Tibial nerve (tissue), 4 donors: ENCODE results near the gene BICRAL. TPM values are rescaled to one million over a fixed set of nuclear protein-coding genes. Genes with fewer than 3 reads are reported as not detected.

ENCODE experiments used
- DNase-seq, 2 donors: peaks; one replicate each; pipeline ENCODE4 v3.0.0-alpha.2; 2019; ENCODE audit warnings: low spot score in 2 of 2
- H3K27ac ChIP-seq, 4 donors: fragments of 200-600 bp; sonication (generic) in 3 of 4; one replicate each; pipeline ENCODE4 v1.5.1; 2017 to 2019; ENCODE audit warnings: mild to moderate bottlenecking in 1 of 4
- H3K27me3 ChIP-seq, 2 donors: fragments of 200-600 bp; sonication (generic) in 1 of 2; one replicate each; pipeline versions ENCODE4 v1.5.1 to v1.6.0; 2017 to 2019
- H3K36me3 ChIP-seq, 3 donors: fragments of 200-600 bp; sonication (generic); one replicate each; pipeline ENCODE4 v1.5.1; 2018 to 2019
- H3K4me1 ChIP-seq, 4 donors: fragments of 200-600 bp; sonication (generic) in 3 of 4; one replicate each; pipeline ENCODE4 v1.5.1; 2017 to 2019
- H3K4me3 ChIP-seq, 4 donors: fragments of 200-600 bp; sonication (generic) in 3 of 4; one replicate each; pipeline ENCODE4 v1.5.1; 2017 to 2019; ENCODE audit warnings: mild to moderate bottlenecking in 1 of 4, moderate library complexity in 1 of 4
- H3K9me3 ChIP-seq, 4 donors: fragments of 200-600 bp; sonication (generic) in 3 of 4; one replicate each; pipeline ENCODE4 v1.5.1; 2017 to 2019
- EP300 ChIP-seq, 2 donors: sonication (generic); formaldehyde crosslinking; IDR thresholded peaks; one replicate each; pipeline ENCODE4 v1.6.1; 2017; ENCODE audit warnings: antibody characterized with exemption in 2 of 2, mild to moderate bottlenecking in 1 of 2
- POLR2A ChIP-seq, 2 donors: fragments of 450-650 bp; IDR thresholded peaks; one replicate each; pipeline ENCODE4 v1.6.1; 2017; ENCODE audit warnings: antibody characterized with exemption in 2 of 2, mild to moderate bottlenecking in 2 of 2, moderate library complexity in 2 of 2
- WGBS, 2 donors: methylation state at CpG; one replicate each; pipeline ENCODE4 v1.1.5; 2018; 5-methylcytosine and 5-hydroxymethylcytosine counted together
- total RNA-seq, 4 donors: library from RNA; depleted of rRNA; stranded (reverse); fragments of >200 nt; gene quantifications; one replicate each; pipeline ENCODE4 v1.1.0, GENCODE V29; 2016
- TF ChIP-seq, protein P1 (sequence below), 5 experiments: fragments of 200-600 bp in 3 of 5; fragments of 450-650 bp in 2 of 5; sonication (generic) in 3 of 5; IDR thresholded peaks; one replicate each; pipeline ENCODE4 v1.5.1; 2016 to 2019; ENCODE audit warnings: antibody characterized with exemption in 5 of 5, mild to moderate bottlenecking in 3 of 5, moderate library complexity in 2 of 5

The BICRAL gene
- total RNA-seq, 4 donors from 2014 or later = 17.1 to 25.1 (median 23.2) TPM

- WGBS, 2 donors = 0 to 1% methylated on average over 31 to 58 of the region's 79 CpGs
These were observed 1.5 kb downstream of the BICRAL start for GRCh38 chr6:42783177-42783875.

GRCh38 chr6:42783876-42784642 lies 2.2 kb downstream of the BICRAL start:
- H3K27me3 ChIP-seq = no peaks in the 10 kb centered on the region
- H3K27ac ChIP-seq = peak overlapping the region; percentile 98 to 100 (median 99)
- H3K9me3 ChIP-seq = no peaks in the 10 kb centered on the region
- WGBS, 2 donors = 0 to 1% methylated on average over 10 of the region's 10 CpGs
- peaks cover 0 to 65% (median 32%) of the 10 kb centered on the region in 4 donors for H3K4me1 ChIP-seq
- peak overlapping the region; percentile 63 to 100 (median 92) for H3K4me3 ChIP-seq
- no peak for DNase-seq
- no peaks in the 10 kb centered on the region for H3K36me3 ChIP-seq
- no peak for TF ChIP-seq POLR2A (IDR thresholded peaks at IDR 0.05)
- TF ChIP-seq EP300 (IDR thresholded peaks at IDR 0.05) = no peak
- TF ChIP-seq, protein P1, sequence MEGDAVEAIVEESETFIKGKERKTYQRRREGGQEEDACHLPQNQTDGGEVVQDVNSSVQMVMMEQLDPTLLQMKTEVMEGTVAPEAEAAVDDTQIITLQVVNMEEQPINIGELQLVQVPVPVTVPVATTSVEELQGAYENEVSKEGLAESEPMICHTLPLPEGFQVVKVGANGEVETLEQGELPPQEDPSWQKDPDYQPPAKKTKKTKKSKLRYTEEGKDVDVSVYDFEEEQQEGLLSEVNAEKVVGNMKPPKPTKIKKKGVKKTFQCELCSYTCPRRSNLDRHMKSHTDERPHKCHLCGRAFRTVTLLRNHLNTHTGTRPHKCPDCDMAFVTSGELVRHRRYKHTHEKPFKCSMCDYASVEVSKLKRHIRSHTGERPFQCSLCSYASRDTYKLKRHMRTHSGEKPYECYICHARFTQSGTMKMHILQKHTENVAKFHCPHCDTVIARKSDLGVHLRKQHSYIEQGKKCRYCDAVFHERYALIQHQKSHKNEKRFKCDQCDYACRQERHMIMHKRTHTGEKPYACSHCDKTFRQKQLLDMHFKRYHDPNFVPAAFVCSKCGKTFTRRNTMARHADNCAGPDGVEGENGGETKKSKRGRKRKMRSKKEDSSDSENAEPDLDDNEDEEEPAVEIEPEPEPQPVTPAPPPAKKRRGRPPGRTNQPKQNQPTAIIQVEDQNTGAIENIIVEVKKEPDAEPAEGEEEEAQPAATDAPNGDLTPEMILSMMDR (IDR thresholded peaks at IDR 0.05) = no peak

More at GRCh38 chr6:42783177-42783875, 1.5 kb downstream of the BICRAL start:
- Histone ChIP-seq H3K36me3 (no peaks in the 10 kb centered on the region), H3K4me3 (peak overlapping the region; percentile 63 to 100 (median 92)), H3K4me1 (peaks cover 0 to 58% (median 26%) of the 10 kb centered on the region in 4 donors), H3K27ac (peak overlapping the region; percentile 98 to 100 (median 99)), H3K27me3 (no peaks in the 10 kb centered on the region), H3K9me3 (no peaks in the 10 kb centered on the region)
- TF ChIP-seq POLR2A (IDR thresholded peaks at IDR 0.05) (peak in 1 of 2 donors; percentile 8), EP300 (IDR thresholded peaks at IDR 0.05) (peak in 1 of 2 donors; percentile 94)
- TF ChIP-seq, protein P1 (IDR thresholded peaks at IDR 0.05) = peak in 1 of 5 experiments; percentile 52
- DNase-seq = peak; percentile 65 to 72

DNA sequence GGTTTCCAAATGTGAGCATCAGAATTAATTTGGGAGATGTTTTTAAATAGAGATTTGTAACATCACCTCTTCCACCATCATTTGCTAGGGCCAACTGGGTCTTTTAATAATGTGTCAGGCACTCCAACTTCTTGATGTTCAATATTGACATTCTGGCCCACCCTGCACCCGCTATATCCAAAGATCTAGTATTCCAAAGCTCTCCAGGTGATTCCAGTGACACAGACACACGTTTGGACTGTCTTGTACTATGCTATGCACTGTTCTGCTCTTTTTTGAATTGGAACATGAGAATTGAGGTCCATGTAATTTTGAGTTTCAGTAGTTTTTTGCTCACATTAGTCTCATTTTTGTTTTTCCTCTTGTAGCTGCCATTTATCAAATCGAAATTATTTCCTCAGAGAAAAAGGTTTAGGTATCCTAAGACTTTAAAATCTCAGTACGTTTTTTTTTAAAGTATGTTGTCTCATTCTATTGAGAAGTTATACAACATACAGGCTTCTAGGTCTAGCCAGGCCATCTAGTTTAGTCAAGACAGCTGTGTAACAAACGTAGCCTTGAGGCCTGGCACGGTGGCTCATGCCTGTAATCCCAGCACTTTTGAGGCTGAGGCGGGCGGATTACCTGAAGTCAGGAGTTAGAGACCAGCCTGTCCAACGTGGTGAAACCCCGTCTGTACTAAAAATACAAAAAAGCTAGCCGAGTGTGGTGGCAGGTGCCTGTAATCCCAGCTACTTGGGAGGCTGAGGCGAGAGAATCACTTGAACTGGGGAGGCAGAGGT lies 3.1 kb downstream of the BICRAL start:
- peaks cover 0 to 67% (median 41%) of the 10 kb centered on the region in 4 donors for H3K4me1 ChIP-seq
- H3K36me3 ChIP-seq = no peaks in the 10 kb centered on the region
- TF ChIP-seq EP300 (IDR thresholded peaks at IDR 0.05) (no peak), POLR2A (IDR thresholded peaks at IDR 0.05) (no peak)
- TF ChIP-seq, protein P1 (IDR thresholded peaks at IDR 0.05) = no peak
- H3K4me3 ChIP-seq = peak overlapping the region; percentile 63 to 100 (median 92)
- 59 to 60% methylated on average over 12 of the region's 12 CpGs for WGBS, 2 donors
- H3K27me3 ChIP-seq = no peaks in the 10 kb centered on the region
- peak overlapping the region; percentile 98 to 100 (median 99) for H3K27ac ChIP-seq
- no peak for DNase-seq
- no peaks in the 10 kb centered on the region for H3K9me3 ChIP-seq

DNA sequence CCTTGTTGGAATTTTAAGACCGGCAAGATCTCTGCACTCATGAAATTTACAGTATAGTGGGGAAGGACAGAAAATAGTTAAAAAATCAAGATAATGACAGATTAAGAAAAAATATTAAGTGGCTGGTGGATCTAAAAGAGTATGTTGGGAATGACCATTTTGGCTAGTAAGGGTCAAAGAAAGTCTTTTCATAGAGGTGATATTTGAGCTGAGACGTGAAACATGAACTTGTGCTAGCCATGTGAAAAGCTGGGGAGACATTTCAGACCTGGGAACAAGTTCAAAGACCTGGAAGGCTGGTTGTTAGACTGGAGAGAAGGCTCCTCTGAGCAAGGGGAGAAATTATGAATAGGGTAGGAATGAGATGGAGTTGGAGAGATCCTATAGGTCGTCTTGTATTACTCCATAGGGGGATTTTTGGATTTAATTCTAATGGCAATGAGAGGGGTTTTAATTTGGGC lies 4.7 kb downstream of the BICRAL start:
- Histone ChIP-seq H3K36me3 (no peaks in the 10 kb centered on the region), H3K9me3 (no peaks in the 10 kb centered on the region), H3K27me3 (no peaks in the 10 kb centered on the region), H3K4me1 (peaks cover 0 to 70% (median 50%) of the 10 kb centered on the region in 4 donors), H3K4me3 (no peak overlapping the region), H3K27ac (peak overlapping the region in 2 of 4 donors; percentile 98)
- WGBS, 2 donors = 45 to 54% methylated on average over 3 of the region's 3 CpGs
- DNase-seq = no peak
- no peak for TF ChIP-seq POLR2A (IDR thresholded peaks at IDR 0.05)
- TF ChIP-seq, protein P1 (IDR thresholded peaks at IDR 0.05) = no peak
- TF ChIP-seq EP300 (IDR thresholded peaks at IDR 0.05) = no peak
